Measurements from ENCODE around the gene TCF12. TPM values are rescaled to one million over a fixed set of nuclear protein-coding genes. Genes with fewer than 3 reads are reported as not detected.

TCF12 gene
- total RNA-seq, 2 experiments from 2014 or later, result 63.7 to 64.6 TPM

GRCh38 chr15:57284535-57284934 is 366.1 kb downstream of the TCF12 start:
- intact Hi-C loops (cut with micrococcal nuclease), result no loop called here
- no peak for DNase-seq
- Mint-ChIP-seq H3K27ac (no peak overlapping the region), H3K4me3 (no peak overlapping the region), H3K27me3 (no peaks in the 10 kb centered on the region), H3K9me3 (no peaks in the 10 kb centered on the region), H3K4me1 (ENCODE audit: low read depth) (no peaks in the 10 kb centered on the region), H3K36me3 (peaks cover 49% of the 10 kb centered on the region)
- ChIA-PET CTCF (no interaction called here), POLR2A (no interaction called here)

- intact Hi-C loops (cut with micrococcal nuclease), result no loop called here
- Mint-ChIP-seq H3K27ac (no peak overlapping the region), H3K4me3 (no peak overlapping the region), H3K9me3 (peaks cover 2% of the 10 kb centered on the region), H3K27me3 (no peaks in the 10 kb centered on the region), H3K36me3 (peaks cover 54% of the 10 kb centered on the region), H3K4me1 (ENCODE audit: low read depth) (no peaks in the 10 kb centered on the region)
- ChIA-PET CTCF (no interaction called here), POLR2A (no interaction called here)
- DNase-seq, result no peak
Observed at GRCh38 chr15:57285386-57285785, 366.9 kb downstream of the TCF12 start.

DNA sequence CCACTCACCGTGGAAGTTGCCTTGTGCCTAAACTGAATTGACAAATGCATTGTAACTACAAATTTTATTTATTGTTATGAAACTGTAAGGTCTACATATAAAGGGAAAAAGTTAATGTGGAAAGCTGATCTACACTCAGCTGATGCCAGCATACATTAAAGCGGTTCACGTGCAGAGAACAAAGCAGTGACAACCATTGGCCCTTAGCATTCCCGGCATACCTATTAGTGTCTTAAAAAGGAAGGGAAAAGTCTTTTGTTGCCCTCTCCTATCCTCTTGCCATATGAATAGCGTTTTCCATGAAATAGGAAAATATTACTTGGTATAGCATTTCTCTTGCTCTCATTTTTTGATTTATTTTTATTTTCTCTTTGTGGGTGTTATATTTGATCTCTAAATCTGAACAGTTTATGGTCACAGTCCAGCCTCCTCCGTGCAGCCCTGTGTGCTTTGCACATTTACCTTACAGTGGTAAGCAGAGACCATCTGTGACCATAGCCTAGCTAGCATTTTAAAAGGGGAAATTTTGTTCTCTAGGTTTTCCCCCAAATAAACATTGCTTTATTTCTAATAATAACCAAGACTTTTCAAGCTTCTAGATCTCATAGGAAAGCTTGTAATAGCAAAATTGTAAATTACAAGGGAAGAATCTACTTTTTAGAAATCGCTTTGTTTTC is 368.1 kb downstream of the TCF12 start:
- H3K4me1 Mint-ChIP-seq (ENCODE audit: low read depth), result no peaks in the 10 kb centered on the region
- H3K27ac Mint-ChIP-seq, result no peak overlapping the region
- intact Hi-C loops (cut with micrococcal nuclease), result no loop called here
- H3K27me3 Mint-ChIP-seq, result no peaks in the 10 kb centered on the region
- ChIA-PET CTCF (interaction anchor here (1.0 kb wide), 1 partner anchor 20 kb away, joined by 3 read pairs; no protein-coding TSS in a partner anchor), POLR2A (no interaction called here)
- H3K4me3 Mint-ChIP-seq, result no peak overlapping the region
- peaks cover 59% of the 10 kb centered on the region for H3K36me3 Mint-ChIP-seq
- DNase-seq, result no peak
- H3K9me3 Mint-ChIP-seq, result peaks cover 3% of the 10 kb centered on the region

- intact Hi-C loops (cut with micrococcal nuclease), result no loop called here
- peaks cover 64% of the 10 kb centered on the region for H3K36me3 Mint-ChIP-seq
- H3K4me3 Mint-ChIP-seq, result no peak overlapping the region
- ChIA-PET CTCF (no interaction called here), POLR2A (no interaction called here)
- H3K27ac Mint-ChIP-seq, result no peak overlapping the region
- no peaks in the 10 kb centered on the region for H3K4me1 Mint-ChIP-seq (ENCODE audit: low read depth)
- DNase-seq, result no peak
- H3K9me3 Mint-ChIP-seq, result peaks cover 7% of the 10 kb centered on the region
- H3K27me3 Mint-ChIP-seq, result no peaks in the 10 kb centered on the region
Observed at GRCh38 chr15:57287123-57287521, 368.7 kb downstream of the TCF12 start.

DNA sequence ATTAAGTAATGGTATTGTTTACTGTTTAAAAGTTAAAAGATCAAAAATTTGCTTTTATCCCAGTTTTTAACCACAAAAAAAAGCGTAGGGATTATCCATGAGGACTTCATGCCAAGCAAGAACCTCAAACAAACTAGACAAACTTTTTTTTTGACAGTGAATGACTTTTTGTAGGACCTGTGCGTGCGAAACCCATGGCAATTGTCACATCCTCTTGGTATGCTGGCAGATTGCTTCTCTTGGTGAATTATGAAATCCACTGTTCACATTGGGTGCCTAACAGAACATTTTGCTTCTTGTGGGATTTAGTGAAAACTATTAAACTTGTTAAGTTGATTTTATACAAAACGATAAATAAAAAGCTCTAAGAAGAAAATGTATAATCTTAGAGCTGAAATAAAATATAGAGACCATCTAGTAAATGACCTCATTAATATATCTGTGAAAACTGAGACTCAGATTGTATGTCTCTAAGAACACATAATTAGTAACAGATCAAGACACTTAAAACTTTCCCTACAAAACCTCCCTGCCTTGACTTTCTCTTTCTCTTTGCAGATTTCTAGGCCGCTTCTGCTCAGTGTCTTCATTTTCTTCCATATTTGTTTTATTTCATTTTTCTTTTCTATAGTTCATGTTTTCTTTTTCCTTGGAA is 370.6 kb downstream of the TCF12 start:
- peaks cover 14% of the 10 kb centered on the region for H3K9me3 Mint-ChIP-seq
- no peak overlapping the region for H3K27ac Mint-ChIP-seq
- CTCF ChIA-PET, result interaction anchor here (0.5 to 1.3 kb wide), 3 partner anchors 142 to 468 kb away, joined by 3 to 6 read pairs (median 3); no protein-coding TSS in a partner anchor
- no peaks in the 10 kb centered on the region for H3K4me1 Mint-ChIP-seq (ENCODE audit: low read depth)
- H3K4me3 Mint-ChIP-seq, result no peak overlapping the region
- POLR2A ChIA-PET, result no interaction called here
- H3K27me3 Mint-ChIP-seq, result no peaks in the 10 kb centered on the region
- intact Hi-C loops (cut with micrococcal nuclease), result no loop called here
- DNase-seq, result no peak
- H3K36me3 Mint-ChIP-seq, result peaks cover 49% of the 10 kb centered on the region

DNA sequence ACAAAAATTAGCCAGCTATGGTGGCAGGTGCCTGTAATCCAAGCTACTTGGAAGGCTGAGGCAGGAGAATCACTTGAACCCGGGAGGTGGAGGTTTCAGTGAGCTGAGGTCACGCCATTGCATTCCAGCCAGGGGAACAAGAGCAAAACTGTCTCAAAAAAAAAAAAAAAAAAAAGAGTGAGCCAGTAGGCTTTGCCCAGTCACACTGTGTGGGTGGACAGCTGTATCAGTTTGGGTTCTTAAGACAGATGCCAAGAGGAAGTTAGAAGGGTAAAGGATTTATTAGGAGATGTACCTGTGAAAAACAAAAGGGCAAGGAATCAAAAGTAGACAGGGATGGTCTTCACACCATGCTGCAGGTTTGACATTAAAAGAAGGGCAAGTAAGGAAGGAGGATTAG is 371.7 kb downstream of the TCF12 start:
- Mint-ChIP-seq H3K4me3 (no peak overlapping the region), H3K36me3 (peaks cover 49% of the 10 kb centered on the region), H3K27me3 (no peaks in the 10 kb centered on the region), H3K4me1 (ENCODE audit: low read depth) (no peaks in the 10 kb centered on the region), H3K9me3 (peaks cover 14% of the 10 kb centered on the region), H3K27ac (no peak overlapping the region)
- DNase-seq, result no peak
- intact Hi-C loops (cut with micrococcal nuclease), result no loop called here
- CTCF ChIA-PET, result no interaction called here
- POLR2A ChIA-PET, result no interaction called here

GRCh38 chr15:57290826-57291225 is 372.4 kb downstream of the TCF12 start:
- Mint-ChIP-seq H3K4me3 (no peak overlapping the region), H3K36me3 (peaks cover 45% of the 10 kb centered on the region), H3K9me3 (peaks cover 14% of the 10 kb centered on the region), H3K27ac (no peak overlapping the region), H3K4me1 (ENCODE audit: low read depth) (no peaks in the 10 kb centered on the region), H3K27me3 (no peaks in the 10 kb centered on the region)
- intact Hi-C loops (cut with micrococcal nuclease), result no loop called here
- ChIA-PET CTCF (no interaction called here), POLR2A (no interaction called here)
- DNase-seq, result no peak

- ChIA-PET CTCF (interaction anchor here (2.1 kb wide), 1 partner anchor 10 kb away, joined by 11 read pairs; no protein-coding TSS in a partner anchor), POLR2A (interaction anchor here (0.6 kb wide), 1 partner anchor 803 kb away, joined by 3 read pairs; no protein-coding TSS in a partner anchor)
- H3K9me3 Mint-ChIP-seq, result peaks cover 12% of the 10 kb centered on the region
- peaks cover 4% of the 10 kb centered on the region for H3K4me1 Mint-ChIP-seq (ENCODE audit: low read depth)
- no peak for DNase-seq
- intact Hi-C loops (cut with micrococcal nuclease), result no loop called here
- H3K27me3 Mint-ChIP-seq, result no peaks in the 10 kb centered on the region
- H3K4me3 Mint-ChIP-seq, result no peak overlapping the region
- peaks cover 6% of the 10 kb centered on the region for H3K36me3 Mint-ChIP-seq
- no peak overlapping the region for H3K27ac Mint-ChIP-seq
Observed at GRCh38 chr15:57296473-57297162, 378.2 kb downstream of the TCF12 start.

DNA sequence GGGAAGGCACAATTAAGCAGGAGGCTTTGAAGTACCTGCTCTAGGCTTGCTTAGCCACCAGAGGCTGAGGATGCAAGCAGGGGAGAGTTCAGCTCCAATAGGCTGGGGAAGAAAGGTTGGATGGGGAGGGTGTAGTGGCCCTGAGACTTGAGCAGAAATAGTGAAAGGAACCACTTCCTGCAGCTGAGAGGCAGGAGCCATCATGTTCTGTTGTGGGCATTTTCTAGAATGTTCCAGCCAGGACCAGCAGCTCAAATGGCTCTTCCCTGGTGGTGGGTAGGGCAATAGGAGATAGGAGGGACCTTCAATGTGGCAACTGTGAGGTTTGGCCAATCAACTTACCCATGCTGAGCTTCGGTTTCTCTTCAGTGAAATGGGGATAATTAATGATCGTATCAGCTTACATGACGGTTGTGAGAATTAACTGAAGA is 378.7 kb downstream of the TCF12 start:
- no peak for DNase-seq
- Mint-ChIP-seq H3K4me1 (ENCODE audit: low read depth) (peaks cover 4% of the 10 kb centered on the region), H3K9me3 (peaks cover 7% of the 10 kb centered on the region), H3K36me3 (peaks cover under 1% of the 10 kb centered on the region), H3K4me3 (no peak overlapping the region), H3K27me3 (no peaks in the 10 kb centered on the region), H3K27ac (no peak overlapping the region)
- intact Hi-C loops (cut with micrococcal nuclease), result no loop called here
- CTCF ChIA-PET, result interaction anchor here (2.1 kb wide), 1 partner anchor 9 kb away, joined by 11 read pairs; no protein-coding TSS in a partner anchor
- POLR2A ChIA-PET, result interaction anchor here (0.6 kb wide), 1 partner anchor 803 kb away, joined by 3 read pairs; no protein-coding TSS in a partner anchor

GRCh38 chr15:57297630-57298029 is 379.2 kb downstream of the TCF12 start:
- H3K27ac Mint-ChIP-seq, result no peak overlapping the region
- no peak for DNase-seq
- ChIA-PET POLR2A (interaction anchor here (0.6 kb wide), 1 partner anchor 804 kb away, joined by 3 read pairs; no protein-coding TSS in a partner anchor), CTCF (interaction anchor here (2.1 kb wide), 1 partner anchor 9 kb away, joined by 11 read pairs; no protein-coding TSS in a partner anchor)
- H3K4me1 Mint-ChIP-seq (ENCODE audit: low read depth), result peaks cover 4% of the 10 kb centered on the region
- intact Hi-C loops (cut with micrococcal nuclease), result no loop called here
- H3K36me3 Mint-ChIP-seq, result no peaks in the 10 kb centered on the region
- no peak overlapping the region for H3K4me3 Mint-ChIP-seq
- peaks cover 4% of the 10 kb centered on the region for H3K9me3 Mint-ChIP-seq
- H3K27me3 Mint-ChIP-seq, result no peaks in the 10 kb centered on the region

DNA sequence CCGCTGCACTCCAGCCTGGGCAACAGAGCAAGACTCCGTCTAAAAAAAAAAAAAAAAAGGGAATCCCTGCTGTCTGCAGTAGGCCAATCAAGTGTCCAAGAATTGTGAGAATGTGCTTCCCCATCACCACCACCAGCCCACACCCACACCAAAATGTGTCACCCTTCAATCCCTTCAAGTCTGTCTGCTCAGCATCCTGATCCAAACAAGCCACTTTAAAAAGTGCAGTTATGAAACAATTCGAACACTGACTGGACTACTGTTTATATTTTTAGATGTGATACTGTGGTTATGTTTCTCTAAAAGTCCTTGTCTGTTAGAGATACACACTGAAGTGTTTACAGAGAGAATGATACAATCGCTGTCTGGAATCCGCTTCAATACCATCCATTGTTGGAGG is 379.8 kb downstream of the TCF12 start:
- no peak for DNase-seq
- POLR2A ChIA-PET, result no interaction called here
- Mint-ChIP-seq H3K4me1 (ENCODE audit: low read depth) (peaks cover 4% of the 10 kb centered on the region), H3K27me3 (no peaks in the 10 kb centered on the region), H3K36me3 (no peaks in the 10 kb centered on the region), H3K9me3 (peaks cover under 1% of the 10 kb centered on the region), H3K4me3 (no peak overlapping the region), H3K27ac (no peak overlapping the region)
- intact Hi-C loops (cut with micrococcal nuclease), result no loop called here
- CTCF ChIA-PET, result interaction anchor here (2.1 kb wide), 1 partner anchor 8 kb away, joined by 11 read pairs; no protein-coding TSS in a partner anchor

DNA sequence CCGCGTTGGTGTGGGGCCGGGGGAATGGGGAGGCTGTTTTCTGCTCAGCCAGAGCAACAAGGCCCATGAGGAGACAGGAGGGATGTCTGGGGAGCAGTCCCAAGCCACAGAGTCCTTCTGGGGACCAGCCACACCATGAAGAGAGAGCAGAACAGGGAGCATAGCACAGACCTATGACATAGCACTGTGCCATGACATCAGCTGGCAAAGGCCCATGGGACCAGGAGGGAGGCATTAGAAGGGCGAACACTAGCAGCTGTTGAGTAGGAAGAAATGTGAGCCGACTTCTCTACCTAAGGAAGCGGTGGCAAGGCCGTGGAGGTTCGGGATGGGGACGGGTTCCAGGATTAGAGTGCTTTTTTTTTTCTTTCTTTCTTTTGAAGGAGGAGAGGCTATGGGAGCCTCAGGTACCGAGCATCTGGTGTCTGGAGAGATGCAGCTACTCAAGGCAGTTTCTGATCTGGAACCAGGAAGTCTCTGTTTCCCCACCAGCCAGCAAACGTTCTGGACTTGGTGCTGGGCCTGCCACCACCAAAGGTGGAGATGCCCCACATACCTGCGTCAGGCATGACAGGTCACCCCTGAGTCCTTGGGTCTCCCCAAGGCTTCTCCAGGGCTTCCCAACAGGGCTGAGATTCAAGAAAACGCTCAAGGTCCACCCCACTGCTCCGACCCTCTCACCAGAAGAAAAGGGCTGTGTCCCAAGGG is 380.6 kb downstream of the TCF12 start:
- intact Hi-C loops (cut with micrococcal nuclease), result no loop called here
- no peaks in the 10 kb centered on the region for H3K9me3 Mint-ChIP-seq
- DNase-seq, result no peak
- no peak overlapping the region for H3K4me3 Mint-ChIP-seq
- H3K36me3 Mint-ChIP-seq, result no peaks in the 10 kb centered on the region
- POLR2A ChIA-PET, result no interaction called here
- peaks cover 4% of the 10 kb centered on the region for H3K4me1 Mint-ChIP-seq (ENCODE audit: low read depth)
- no peaks in the 10 kb centered on the region for H3K27me3 Mint-ChIP-seq
- no peak overlapping the region for H3K27ac Mint-ChIP-seq
- CTCF ChIA-PET, result no interaction called here
